Subcutaneous adipose tissue (tissue), 4 donors: ENCODE results near the gene USP10. TPM values are rescaled to one million over a fixed set of nuclear protein-coding genes. Genes with fewer than 3 reads are reported as not detected.

Source experiments
- total RNA-seq, 4 donors: library from RNA; depleted of rRNA; stranded (reverse); fragments of >200 nt; gene quantifications; one replicate each; pipeline ENCODE4 v1.1.0, GENCODE V29; 2016
- TF ChIP-seq, protein P1 (sequence below): fragments of 450-650 bp; IDR thresholded peaks from one replicate; pipeline ENCODE4 v1.5.1; 2016; ENCODE audit warnings: low read depth, mild to moderate bottlenecking, control low read depth, antibody characterized with exemption, moderate library complexity

The USP10 gene
- total RNA-seq, 4 donors from 2014 or later = 29.7 to 85.1 (median 43.5) TPM

DNA sequence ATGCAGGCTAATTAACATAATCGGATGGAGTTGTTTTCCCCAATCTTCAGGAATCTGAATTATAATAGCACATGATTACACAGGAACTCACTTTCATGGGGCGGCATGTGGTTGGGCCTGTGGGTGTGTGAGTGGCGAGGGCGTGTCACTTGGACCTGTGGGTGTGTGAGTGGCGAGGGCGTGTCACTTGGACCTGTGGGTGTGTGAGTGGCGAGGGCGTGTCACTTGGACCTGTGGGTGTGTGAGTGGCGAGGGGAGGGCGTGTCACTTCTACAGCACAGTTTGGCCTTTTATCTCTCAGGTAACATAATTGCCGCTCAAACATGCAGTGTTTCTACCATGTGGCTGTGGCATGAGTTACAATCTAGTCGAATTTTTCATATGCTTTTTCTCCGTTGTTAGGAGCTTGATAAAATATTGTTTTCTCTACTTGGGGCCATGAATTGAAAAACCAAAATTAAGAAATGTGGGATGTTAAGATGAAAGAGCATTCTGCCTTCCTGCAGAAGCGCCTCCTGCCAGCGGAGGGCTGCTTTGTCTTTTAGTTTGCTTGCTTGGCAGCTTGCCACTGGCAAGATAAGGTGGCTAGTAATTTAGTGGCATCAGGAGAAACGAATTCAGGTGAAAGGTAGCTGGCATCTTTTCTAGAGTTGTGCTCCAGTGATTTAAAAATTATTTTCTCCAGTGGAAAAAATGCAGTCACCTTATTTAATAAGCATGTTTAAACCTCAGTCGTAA is 36.2 kb downstream of the USP10 start:
- TF ChIP-seq, protein P1, sequence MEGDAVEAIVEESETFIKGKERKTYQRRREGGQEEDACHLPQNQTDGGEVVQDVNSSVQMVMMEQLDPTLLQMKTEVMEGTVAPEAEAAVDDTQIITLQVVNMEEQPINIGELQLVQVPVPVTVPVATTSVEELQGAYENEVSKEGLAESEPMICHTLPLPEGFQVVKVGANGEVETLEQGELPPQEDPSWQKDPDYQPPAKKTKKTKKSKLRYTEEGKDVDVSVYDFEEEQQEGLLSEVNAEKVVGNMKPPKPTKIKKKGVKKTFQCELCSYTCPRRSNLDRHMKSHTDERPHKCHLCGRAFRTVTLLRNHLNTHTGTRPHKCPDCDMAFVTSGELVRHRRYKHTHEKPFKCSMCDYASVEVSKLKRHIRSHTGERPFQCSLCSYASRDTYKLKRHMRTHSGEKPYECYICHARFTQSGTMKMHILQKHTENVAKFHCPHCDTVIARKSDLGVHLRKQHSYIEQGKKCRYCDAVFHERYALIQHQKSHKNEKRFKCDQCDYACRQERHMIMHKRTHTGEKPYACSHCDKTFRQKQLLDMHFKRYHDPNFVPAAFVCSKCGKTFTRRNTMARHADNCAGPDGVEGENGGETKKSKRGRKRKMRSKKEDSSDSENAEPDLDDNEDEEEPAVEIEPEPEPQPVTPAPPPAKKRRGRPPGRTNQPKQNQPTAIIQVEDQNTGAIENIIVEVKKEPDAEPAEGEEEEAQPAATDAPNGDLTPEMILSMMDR = no peak

DNA sequence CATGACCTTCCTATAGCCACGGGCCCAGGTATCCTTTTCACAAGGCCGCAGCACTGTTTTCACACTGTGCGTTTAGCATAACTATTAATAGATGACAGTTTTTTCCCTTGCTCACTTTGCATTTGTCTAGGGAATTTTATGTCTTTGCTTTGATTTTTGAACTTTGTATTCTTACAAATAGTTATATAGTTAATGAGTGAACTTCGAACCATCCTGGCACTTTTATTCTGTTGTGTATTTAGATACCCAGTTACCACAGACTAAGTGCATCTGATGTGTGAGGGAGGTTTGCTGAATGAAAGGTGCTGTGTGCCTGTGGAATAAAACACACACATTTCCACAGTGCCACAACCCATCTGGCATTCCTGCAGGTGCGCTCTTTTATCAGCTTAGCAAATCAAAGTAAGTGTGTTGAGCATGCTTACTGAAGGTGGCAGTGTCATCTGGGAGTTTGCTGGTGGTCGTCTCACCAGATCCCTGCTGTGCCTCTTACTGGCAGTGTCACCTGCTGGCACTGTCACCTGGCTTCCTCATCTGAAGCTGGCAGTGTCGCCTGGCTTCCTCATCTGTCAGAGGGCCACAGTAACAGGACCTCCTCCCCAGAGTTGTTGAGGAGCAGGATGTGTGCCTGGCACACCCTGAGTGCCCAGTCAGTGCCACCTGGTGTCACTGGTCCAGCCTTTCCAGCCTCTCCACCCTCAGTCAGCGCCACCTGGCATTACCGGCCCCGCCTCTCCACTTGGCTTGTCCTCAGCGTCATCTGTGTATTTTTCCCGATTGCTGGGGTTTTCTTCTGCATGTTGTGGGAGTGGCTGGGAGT is 37.6 kb downstream of the USP10 start:
- TF ChIP-seq, protein P1 = no peak

DNA sequence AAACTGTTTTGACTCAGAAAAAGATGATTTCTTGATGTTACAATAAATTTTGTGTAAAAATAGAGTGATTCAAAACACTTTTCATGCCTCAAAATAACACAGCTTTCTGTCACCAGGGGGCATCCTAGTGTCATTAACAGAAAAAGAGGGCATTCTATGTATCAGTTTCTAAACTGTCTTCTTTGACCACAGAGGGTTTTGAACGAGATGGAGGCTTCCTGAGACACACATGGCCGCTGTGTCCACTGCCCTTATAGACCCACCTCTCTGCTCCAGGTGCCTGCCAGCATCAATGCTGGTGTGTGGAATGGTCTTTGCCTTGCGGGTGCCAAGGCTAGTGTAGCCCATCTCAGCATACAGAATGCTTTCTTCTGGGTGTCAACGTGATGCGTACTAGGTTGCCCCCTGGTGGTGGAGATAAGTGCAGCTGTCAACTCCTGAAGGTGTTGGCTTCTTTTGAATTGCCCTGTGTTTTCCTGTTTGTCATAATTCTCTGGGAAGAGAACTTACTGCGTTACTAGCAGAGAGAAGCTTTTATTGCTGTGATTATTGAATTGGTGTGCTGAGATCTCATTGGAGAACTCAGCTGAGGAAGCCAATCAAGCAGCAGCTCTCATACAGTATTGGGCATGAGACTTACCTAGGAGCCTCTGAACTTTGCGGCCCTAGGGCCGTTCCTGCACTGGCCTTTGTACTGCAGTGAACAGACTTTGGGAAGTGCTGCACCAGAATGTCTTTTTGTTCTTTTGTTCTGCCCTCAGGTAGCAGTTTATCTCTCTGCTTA is 38.6 kb downstream of the USP10 start:
- TF ChIP-seq, protein P1 = no peak

DNA sequence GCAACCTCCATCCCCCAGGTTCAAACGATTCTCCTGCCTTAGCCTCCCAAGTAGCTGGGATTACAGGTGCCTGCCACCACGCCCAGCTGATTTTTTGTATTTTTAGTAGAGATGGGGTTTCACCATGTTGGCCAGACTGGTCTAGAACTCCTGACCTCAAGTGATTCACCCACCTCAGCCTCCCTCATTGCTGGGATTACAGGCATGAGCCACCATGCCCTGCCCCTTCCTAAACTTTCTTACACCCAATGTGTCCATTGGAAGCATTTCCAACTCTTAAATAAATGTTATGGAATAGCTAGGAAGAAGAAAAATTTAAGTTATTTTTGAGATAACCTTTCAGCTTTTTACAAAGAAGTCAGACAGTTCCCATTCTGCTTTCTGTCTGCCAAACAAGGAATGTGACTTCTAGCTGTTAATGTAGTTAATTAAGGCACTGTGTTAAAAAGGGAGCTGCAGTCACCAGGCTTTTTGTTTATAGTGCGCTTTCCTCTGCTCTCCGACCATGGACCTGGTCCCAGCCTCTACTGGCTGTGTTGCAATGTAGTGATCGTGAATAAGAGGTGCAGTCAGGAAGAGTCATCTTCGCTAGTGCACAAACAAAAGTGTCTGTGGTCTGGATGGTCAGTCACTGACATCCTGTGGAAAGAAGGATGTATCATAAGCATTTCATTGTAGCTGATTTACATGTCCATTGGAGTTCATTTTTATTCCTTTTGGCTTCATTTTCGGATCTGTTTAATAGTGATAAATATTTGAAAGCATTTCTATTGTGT is 39.7 kb downstream of the USP10 start:
- TF ChIP-seq, protein P1 = no peak

DNA sequence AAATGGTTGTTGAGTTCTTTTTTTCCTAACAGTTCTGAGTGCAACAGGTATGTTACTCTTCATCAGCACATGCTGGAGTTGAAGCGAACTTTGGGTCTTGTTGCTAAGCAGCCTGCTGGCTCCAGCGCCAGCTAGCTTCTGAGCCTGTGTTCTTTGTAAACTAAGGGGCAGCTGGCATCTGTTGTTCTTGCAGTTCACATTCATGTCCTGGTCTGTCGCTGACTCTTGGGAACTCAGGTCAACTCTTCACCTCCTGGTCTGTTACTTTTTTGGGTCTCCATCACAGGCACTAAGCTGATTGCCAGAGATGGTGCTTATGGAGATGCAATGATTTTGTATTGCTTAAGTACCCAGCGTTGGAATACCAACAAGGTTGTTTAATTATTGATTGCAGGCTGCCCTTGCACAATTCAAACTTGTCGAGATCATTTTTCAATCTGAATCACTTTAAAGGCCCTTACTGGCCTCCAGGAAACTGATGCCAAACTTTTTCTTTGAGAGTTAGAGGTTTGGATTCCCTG is 40.9 kb downstream of the USP10 start:
- TF ChIP-seq, protein P1 = no peak

DNA sequence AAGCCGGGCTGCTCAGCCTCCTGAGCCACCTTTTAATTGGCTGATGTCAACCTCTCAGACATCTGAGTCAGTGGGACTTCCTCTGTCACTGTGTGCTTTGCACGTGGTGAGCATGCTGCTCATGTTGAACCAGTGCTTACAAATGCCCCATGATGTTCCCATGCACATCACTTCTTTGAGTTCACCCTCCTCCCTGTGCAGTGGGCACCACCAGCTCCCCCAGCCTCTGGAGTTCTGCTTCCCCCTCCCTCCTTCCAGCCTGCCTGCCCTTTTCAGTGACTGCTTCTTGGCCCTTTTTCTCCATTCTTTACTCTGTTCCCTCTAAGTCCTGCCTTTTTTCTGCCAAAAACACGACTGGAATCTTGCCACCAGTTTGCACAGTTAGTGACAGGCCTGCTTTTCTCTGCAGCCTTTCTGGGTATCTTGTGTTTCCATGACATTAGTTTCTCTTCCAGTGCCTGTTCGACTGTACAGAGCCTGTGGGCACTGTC is 41.6 kb downstream of the USP10 start:
- TF ChIP-seq, protein P1 = no peak
